K562 (cell line): Measurements from ENCODE around the gene CMA1. TPM values are rescaled to one million over a fixed set of nuclear protein-coding genes. Genes with fewer than 3 reads are reported as not detected.

Experiments used
- BRD4 ChIP-seq: fragments of 200-600 bp; sonication (generic); IDR thresholded peaks from 2 replicates; pipeline ENCODE4 v1.6.1; 2017; ENCODE audit warnings: inconsistent platforms
- ETV1 ChIP-seq: fragments of 450-650 bp; conservative IDR thresholded peaks from 2 replicates; pipeline ENCODE4 v1.6.1; 2016; ENCODE audit warnings: missing genetic modification characterization, control low read depth, low read depth, missing compliant biosample characterization
- KLF1 ChIP-seq: fragments of 450-650 bp; IDR thresholded peaks from 2 replicates; pipeline ENCODE4 v1.6.1; 2016; ENCODE audit warnings: missing genetic modification characterization, missing compliant biosample characterization
- POLR2H ChIP-seq: IDR thresholded peaks from 2 replicates; pipeline ENCODE4 v1.6.1; 2016; ENCODE audit warnings: missing genetic modification characterization, low read depth, mild to moderate bottlenecking, control low read depth, missing compliant biosample characterization, moderate library complexity
- SOX6 ChIP-seq: fragments of 450-650 bp; IDR thresholded peaks from 2 replicates; pipeline ENCODE4 v1.6.1; 2014; ENCODE audit warnings: mild to moderate bottlenecking
- ZBTB5 ChIP-seq: fragments of 450-650 bp; IDR thresholded peaks from 2 replicates; pipeline ENCODE4 v1.6.1; 2017; ENCODE audit warnings: antibody characterized with exemption
- ZNF197 ChIP-seq: fragments of 200-800 bp; sonication (Bioruptor generic); IDR thresholded peaks from 2 replicates; pipeline ENCODE4 v1.6.1; 2016; ENCODE audit warnings: low read depth, missing genetic modification characterization, missing compliant biosample characterization
- polyA plus RNA-seq, 8 experiments: library from polyadenylated mRNA; depleted of rRNA in 4 of 8; stranded (reverse) in 5 of 8; unstranded in 3 of 8; fragments of >200 nt; fragmentation: Nextera tagmentation in 2 of 8; fragmentation: Illumina TruSeq in 1 of 8; extraction: Ambion mirVana in 2 of 8; extraction: Trizol in 1 of 8; gene quantifications; 2 replicates each; pipeline versions ENCODE4 v1.2.1 to v1.2.3, GENCODE V29; 2011 to 2014; ENCODE audit warnings: inconsistent platforms in 1 of 8, missing spikeins in 1 of 8
- total RNA-seq, 7 experiments: library from RNA; depleted of rRNA in 6 of 7; stranded (reverse); fragments of >200 nt in 6 of 7; fragmentation: Illumina TruSeq in 2 of 7; extraction: Trizol in 2 of 7; gene quantifications; 2 replicates each; pipeline versions ENCODE4 v1.2.1 to v1.2.3, GENCODE V29; 2011 to 2021; ENCODE audit warnings: low replicate concordance in 1 of 7

CMA1 gene
- total and polyA plus RNA-seq, 9 of the 15 experiments (the other 6 are each of a cell fraction or from before 2014, with no cell fraction given) = not detected

- TF ChIP-seq ZBTB5 (no peak), BRD4 (no peak), POLR2H (tag) (no peak), ZNF197 (CRISPR knock-in tag) (no peak), KLF1 (no peak), ETV1 (tag) (no peak), SOX6 (no peak)
These were observed 51.1 kb downstream of the CMA1 start (continued) for GRCh38 chr14:24456980-24457379.

Other genes with a start within 250 kb of the CMA1 start
Only the 7 nearest of the 17 such genes appear.
- gene NYNRIN, start 109.3 kb downstream of the CMA1 start, total RNA-seq (2014; rRNA removed) = 0.37 and 0.54 TPM in 2 replicates
- 0.22 TPM in 2 replicates for gene NYNRIN, start 109.3 kb downstream of the CMA1 start, total RNA-seq (2014; rRNA removed; fragmentation: Illumina TruSeq; extraction: Trizol)
- gene NYNRIN, start 109.3 kb downstream of the CMA1 start, total RNA-seq (2015; rRNA removed; fragmentation: Illumina TruSeq; extraction: Trizol) = 0.14 and 0.23 TPM in 2 replicates
- gene NYNRIN, start 109.3 kb downstream of the CMA1 start, total RNA-seq (2021) = 1.2 and 1.9 TPM in 2 replicates
- gene NYNRIN, start 109.3 kb downstream of the CMA1 start, polyA plus RNA-seq (2011; rRNA removed) = 1.2 TPM in 2 replicates
- 0.58 and 0.61 TPM in 2 replicates for gene NYNRIN, start 109.3 kb downstream of the CMA1 start, polyA plus RNA-seq (2014; fragmentation: Illumina TruSeq; extraction: Trizol)
- under 1 TPM; 0.04 to 0.06 TPM for gene NYNRIN, start 109.3 kb downstream of the CMA1 start, polyA plus RNA-seq (2014; fragmentation: Nextera tagmentation; extraction: Ambion mirVana)
- gene NYNRIN, start 109.3 kb downstream of the CMA1 start, polyA plus RNA-seq (2014; rRNA removed) = 0.28 and 0.47 TPM in 2 replicates
- gene CBLN3, start 78.6 kb downstream of the CMA1 start, total RNA-seq (2014; rRNA removed) = 0.05 and 0.20 TPM in 2 replicates
- gene CBLN3, start 78.6 kb downstream of the CMA1 start, total RNA-seq (2014; rRNA removed; fragmentation: Illumina TruSeq; extraction: Trizol) = 0.10 and 0.11 TPM in 2 replicates
- gene CBLN3, start 78.6 kb downstream of the CMA1 start, total RNA-seq (2015; rRNA removed; fragmentation: Illumina TruSeq; extraction: Trizol) = 0.19 and 0.25 TPM in 2 replicates
- 0.44 and 0.67 TPM in 2 replicates for gene CBLN3, start 78.6 kb downstream of the CMA1 start, total RNA-seq (2021)
- 0.59 and 0.66 TPM in 2 replicates for gene CBLN3, start 78.6 kb downstream of the CMA1 start, polyA plus RNA-seq (2011; rRNA removed)
- 0.30 and 0.32 TPM in 2 replicates for gene CBLN3, start 78.6 kb downstream of the CMA1 start, polyA plus RNA-seq (2014; fragmentation: Illumina TruSeq; extraction: Trizol)
- gene CBLN3, start 78.6 kb downstream of the CMA1 start, polyA plus RNA-seq (2014; fragmentation: Nextera tagmentation; extraction: Ambion mirVana) = under 1 TPM in 1 of 2 experiments, not detected in 1; 0.06 TPM
- 0.05 and 0.27 TPM in 2 replicates for gene CBLN3, start 78.6 kb downstream of the CMA1 start, polyA plus RNA-seq (2014; rRNA removed)
- gene KHNYN, start 78.3 kb downstream of the CMA1 start, total RNA-seq (2014; rRNA removed) = 18.6 and 26.9 TPM in 2 replicates
- gene KHNYN, start 78.3 kb downstream of the CMA1 start, total RNA-seq (2014; rRNA removed; fragmentation: Illumina TruSeq; extraction: Trizol) = 13.6 and 14.2 TPM in 2 replicates
- 14.5 and 14.6 TPM in 2 replicates for gene KHNYN, start 78.3 kb downstream of the CMA1 start, total RNA-seq (2015; rRNA removed; fragmentation: Illumina TruSeq; extraction: Trizol)
- gene KHNYN, start 78.3 kb downstream of the CMA1 start, total RNA-seq (2021) = 20.0 and 26.0 TPM in 2 replicates
- 12.4 and 14.8 TPM in 2 replicates for gene KHNYN, start 78.3 kb downstream of the CMA1 start, polyA plus RNA-seq (2011; rRNA removed)
- gene KHNYN, start 78.3 kb downstream of the CMA1 start, polyA plus RNA-seq (2014; fragmentation: Illumina TruSeq; extraction: Trizol) = 14.1 and 18.3 TPM in 2 replicates
- gene KHNYN, start 78.3 kb downstream of the CMA1 start, polyA plus RNA-seq (2014; fragmentation: Nextera tagmentation; extraction: Ambion mirVana) = 1 to 10 TPM in 1 of 2 experiments, under 1 TPM in 1; 0.76 to 1.8 TPM
- gene KHNYN, start 78.3 kb downstream of the CMA1 start, polyA plus RNA-seq (2014; rRNA removed) = 14.4 and 16.5 TPM in 2 replicates
- gene SDR39U1, start 65.5 kb downstream of the CMA1 start, total RNA-seq (2014; rRNA removed) = 19.8 and 21.7 TPM in 2 replicates
- 8.8 and 10.4 TPM in 2 replicates for gene SDR39U1, start 65.5 kb downstream of the CMA1 start, total RNA-seq (2014; rRNA removed; fragmentation: Illumina TruSeq; extraction: Trizol)
- 17.7 and 18.2 TPM in 2 replicates for gene SDR39U1, start 65.5 kb downstream of the CMA1 start, total RNA-seq (2015; rRNA removed; fragmentation: Illumina TruSeq; extraction: Trizol)
- gene SDR39U1, start 65.5 kb downstream of the CMA1 start, total RNA-seq (2021) = 34.5 and 36.8 TPM in 2 replicates
- gene SDR39U1, start 65.5 kb downstream of the CMA1 start, polyA plus RNA-seq (2011; rRNA removed) = 33.2 and 38.4 TPM in 2 replicates
- gene SDR39U1, start 65.5 kb downstream of the CMA1 start, polyA plus RNA-seq (2014; fragmentation: Illumina TruSeq; extraction: Trizol) = 27.8 and 40.9 TPM in 2 replicates
- gene SDR39U1, start 65.5 kb downstream of the CMA1 start, polyA plus RNA-seq (2014; fragmentation: Nextera tagmentation; extraction: Ambion mirVana) = 10 to 100 TPM; 11.0 to 18.6 TPM
- gene SDR39U1, start 65.5 kb downstream of the CMA1 start, polyA plus RNA-seq (2014; rRNA removed) = 53.7 and 56.1 TPM in 2 replicates
- not detected in 2 replicates for gene CTSG, start 68.0 kb upstream of the CMA1 start, total RNA-seq (2014; rRNA removed)
- not detected in 2 replicates for gene CTSG, start 68.0 kb upstream of the CMA1 start, total RNA-seq (2014; rRNA removed; fragmentation: Illumina TruSeq; extraction: Trizol)
- not detected in 2 replicates for gene CTSG, start 68.0 kb upstream of the CMA1 start, total RNA-seq (2015; rRNA removed; fragmentation: Illumina TruSeq; extraction: Trizol)
- gene CTSG, start 68.0 kb upstream of the CMA1 start, total RNA-seq (2021) = not detected in 2 replicates
- not detected in 2 replicates for gene CTSG, start 68.0 kb upstream of the CMA1 start, polyA plus RNA-seq (2011; rRNA removed)
- gene CTSG, start 68.0 kb upstream of the CMA1 start, polyA plus RNA-seq (2014; fragmentation: Illumina TruSeq; extraction: Trizol) = not detected in 2 replicates
- gene CTSG, start 68.0 kb upstream of the CMA1 start, polyA plus RNA-seq (2014; fragmentation: Nextera tagmentation; extraction: Ambion mirVana) = not detected
- not detected in 2 replicates for gene CTSG, start 68.0 kb upstream of the CMA1 start, polyA plus RNA-seq (2014; rRNA removed)
- gene GZMH, start 101.4 kb upstream of the CMA1 start, total RNA-seq (2014; rRNA removed) = not detected in 2 replicates
- gene GZMH, start 101.4 kb upstream of the CMA1 start, total RNA-seq (2014; rRNA removed; fragmentation: Illumina TruSeq; extraction: Trizol) = not detected in 2 replicates
- gene GZMH, start 101.4 kb upstream of the CMA1 start, total RNA-seq (2015; rRNA removed; fragmentation: Illumina TruSeq; extraction: Trizol) = not detected in 2 replicates
- gene GZMH, start 101.4 kb upstream of the CMA1 start, total RNA-seq (2021) = not detected in 2 replicates
- not detected in 2 replicates for gene GZMH, start 101.4 kb upstream of the CMA1 start, polyA plus RNA-seq (2011; rRNA removed)
- gene GZMH, start 101.4 kb upstream of the CMA1 start, polyA plus RNA-seq (2014; fragmentation: Illumina TruSeq; extraction: Trizol) = not detected in 2 replicates
- gene GZMH, start 101.4 kb upstream of the CMA1 start, polyA plus RNA-seq (2014; fragmentation: Nextera tagmentation; extraction: Ambion mirVana) = not detected
- gene GZMH, start 101.4 kb upstream of the CMA1 start, polyA plus RNA-seq (2014; rRNA removed) = not detected in 2 replicates
- not detected in 2 replicates for gene GZMB, start 125.9 kb upstream of the CMA1 start, total RNA-seq (2014; rRNA removed)
- not detected in 2 replicates for gene GZMB, start 125.9 kb upstream of the CMA1 start, total RNA-seq (2014; rRNA removed; fragmentation: Illumina TruSeq; extraction: Trizol)
- gene GZMB, start 125.9 kb upstream of the CMA1 start, total RNA-seq (2015; rRNA removed; fragmentation: Illumina TruSeq; extraction: Trizol) = 0.23 TPM in 1 of 2 replicates, not detected in the other
- gene GZMB, start 125.9 kb upstream of the CMA1 start, total RNA-seq (2021) = 0.95 and 1.2 TPM in 2 replicates
- 0.08 TPM in 1 of 2 replicates, not detected in the other for gene GZMB, start 125.9 kb upstream of the CMA1 start, polyA plus RNA-seq (2011; rRNA removed)
- not detected in 2 replicates for gene GZMB, start 125.9 kb upstream of the CMA1 start, polyA plus RNA-seq (2014; fragmentation: Illumina TruSeq; extraction: Trizol)
- not detected for gene GZMB, start 125.9 kb upstream of the CMA1 start, polyA plus RNA-seq (2014; fragmentation: Nextera tagmentation; extraction: Ambion mirVana)
- gene GZMB, start 125.9 kb upstream of the CMA1 start, polyA plus RNA-seq (2014; rRNA removed) = 0.68 TPM in 1 of 2 replicates, not detected in the other